Measurements from ENCODE around the gene EBF3.

- TF ChIP-seq CTCF (conservative IDR thresholded peaks at IDR 0.05 in 1 of 2, IDR thresholded peaks at IDR 0.05 in 1 of 2; ENCODE audit: extremely low read depth in 1 of 2, insufficient read depth in 1 of 2, low read depth in 1 of 2, low read length in 2 of 2) (no peak), EZH2 (IDR thresholded peaks at IDR 0.05; ENCODE audit: borderline replicate concordance, low read length) (peak; percentile 91)
These were observed 1.0 kb downstream of the EBF3 start for GRCh38 chr10:129962872-129963640.

All from mammary epithelial cell (primary cell).